B cell (primary cell): Measurements from ENCODE around the gene CELA1. TPM values are rescaled to one million over a fixed set of nuclear protein-coding genes. Genes with fewer than 3 reads are reported as not detected.

Source experiments
- ATAC-seq: fragments of 200-7000 bp; cut with Tn5 transposase; one replicate; pipeline ENCODE4 v1.10.0; 2021; ENCODE audit warnings: low read depth, mild to moderate bottlenecking, moderate number of reproducible peaks, moderate library complexity
- CTCF ChIA-PET: fragments of 350-600 bp; sonication (Branson Sonifier 250); formaldehyde crosslinking; loops from one replicate; lab custom pipeline; 2021; ENCODE audit warnings: antibody characterized with exemption, inconsistent platforms; lab: Charles Lee
- POLR2A ChIA-PET: fragments of 350-600 bp; sonication (Branson Sonifier 250); formaldehyde crosslinking; loops from one replicate; lab custom pipeline; 2021; ENCODE audit warnings: antibody characterized with exemption; lab: Charles Lee
- DNase-seq: peaks from one replicate; pipeline ENCODE4 v3.0.0; 2013
- H2AFZ ChIP-seq: 2 replicates; pipeline ENCODE4 v1.6.1; 2012; ENCODE audit warnings: mild to moderate bottlenecking, low read depth, low read length; ENCODE audit not compliant: insufficient read depth, poor library complexity, severe bottlenecking
- H3K27ac ChIP-seq, 2 donors: 1 replicate in 1 of 2; 2 replicates in 1 of 2; pipeline ENCODE4 v1.5.1; 2012 to 2013; ENCODE audit warnings: low read length in 2 of 2, mild to moderate bottlenecking in 2 of 2, moderate library complexity in 1 of 2
- H3K27me3 ChIP-seq, 4 experiments: fragments of 200-600 bp in 1 of 4; sonication (generic) in 1 of 4; replicated peaks in 1 of 4; 1 replicate in 2 of 4; 2 replicates in 2 of 4; pipeline versions ENCODE4 v1.6.1 to v1.7.0; 2013 to 2016; ENCODE audit warnings: low read length in 3 of 4, mild to moderate bottlenecking in 2 of 4, mixed read lengths in 1 of 4, moderate library complexity in 1 of 4; ENCODE audit not compliant: insufficient read depth in 4 of 4, control insufficient read depth in 3 of 4; ENCODE audit errors: control extremely low read depth in 1 of 4
- H3K36me3 ChIP-seq, 2 experiments: replicated peaks in 1 of 2; 1 replicate in 1 of 2; 2 replicates in 1 of 2; pipeline versions ENCODE4 v1.6.1 to v1.7.1; 2013; ENCODE audit warnings: low read length in 1 of 2; ENCODE audit not compliant: insufficient read depth in 2 of 2, control insufficient read depth in 1 of 2; ENCODE audit errors: control extremely low read depth in 1 of 2, extremely low read depth in 1 of 2
- H3K4me1 ChIP-seq, 2 donors: fragments of 200-600 bp in 1 of 2; sonication (generic) in 1 of 2; 1 replicate in 1 of 2; 2 replicates in 1 of 2; pipeline versions ENCODE4 v1.5.1 to v1.6.1; 2013 to 2017; ENCODE audit warnings: low read length in 2 of 2; ENCODE audit not compliant: control insufficient read depth in 2 of 2, insufficient read depth in 2 of 2
- H3K4me2 ChIP-seq: replicated peaks from 2 replicates; pipeline ENCODE3; 2012; ENCODE audit warnings: mild to moderate bottlenecking, low read depth, low read length; ENCODE audit not compliant: poor library complexity, severe bottlenecking
- H3K4me3 ChIP-seq, 5 experiments: fragments of 200-600 bp in 1 of 5; sonication (generic) in 1 of 5; 1 replicate in 3 of 5; 2 replicates in 2 of 5; pipeline versions ENCODE4 v1.5.1 to v1.7.0; 2011 to 2016; ENCODE audit warnings: low read length in 4 of 5, mild to moderate bottlenecking in 4 of 5, low read depth in 2 of 5, control low read depth in 1 of 5, moderate library complexity in 1 of 5; ENCODE audit not compliant: insufficient read depth in 1 of 5; ENCODE audit errors: control extremely low read depth in 1 of 5, extremely low read depth in 1 of 5
- H3K79me2 ChIP-seq: fragments of 200-600 bp; sonication (generic); one replicate; pipeline ENCODE4 v1.6.0; 2016; ENCODE audit warnings: low read length; ENCODE audit not compliant: control insufficient read depth, insufficient read depth
- H3K9ac ChIP-seq: fragments of 200-600 bp; sonication (generic); 2 replicates; pipeline ENCODE4 v1.6.1; 2017; ENCODE audit warnings: mild to moderate bottlenecking, low read length, moderate library complexity
- H3K9me3 ChIP-seq, 3 donors: one replicate each; pipeline versions ENCODE4 v1.6.1 to v1.7.1; 2013; ENCODE audit warnings: low read length in 2 of 3; ENCODE audit not compliant: control insufficient read depth in 2 of 3, insufficient read depth in 1 of 3; ENCODE audit errors: control extremely low read depth in 1 of 3
- H4K20me1 ChIP-seq: 2 replicates; pipeline ENCODE4 v1.6.0; 2012; ENCODE audit warnings: mild to moderate bottlenecking, low read length; ENCODE audit not compliant: insufficient read depth, control insufficient read depth, poor library complexity, severe bottlenecking
- H3K27ac Mint-ChIP-seq: one replicate; pipeline ENCODE4 v1.8.0; 2021; ENCODE audit warnings: mixed read lengths
- H3K27me3 Mint-ChIP-seq: one replicate; pipeline ENCODE4 v1.8.0; 2021; ENCODE audit warnings: mixed read lengths
- H3K4me1 Mint-ChIP-seq: one replicate; pipeline ENCODE4 v1.8.0; 2021; ENCODE audit warnings: mixed read lengths
- H3K4me3 Mint-ChIP-seq: one replicate; pipeline ENCODE4 v1.8.0; 2021; ENCODE audit warnings: mixed read lengths
- H3K9me3 Mint-ChIP-seq: one replicate; pipeline ENCODE4 v1.8.0; 2022; ENCODE audit warnings: mixed read lengths; ENCODE audit not compliant: insufficient read depth
- EZH2 ChIP-seq: IDR thresholded peaks from 2 replicates; pipeline ENCODE4 v1.6.1; 2012; ENCODE audit warnings: borderline replicate concordance, low read depth, mild to moderate bottlenecking, moderate library complexity, low read length; ENCODE audit not compliant: insufficient read depth, poor library complexity, severe bottlenecking
- WGBS: methylation state at CpG from one replicate; pipeline ENCODE4 v1.1.5; 2013; ENCODE audit warnings: missing lambda C conversion rate; ENCODE audit not compliant: insufficient coverage; 5-methylcytosine and 5-hydroxymethylcytosine counted together
- intact Hi-C: fragments of 100-400 bp; cut with micrococcal nuclease; formaldehyde crosslinking; loops from one replicate; pipeline ENCODE4 v1.10.0; 2022
- polyA plus RNA-seq: library from polyadenylated mRNA; depleted of rRNA; stranded (reverse); fragments of >200 nt; gene quantifications from 2 replicates; pipeline ENCODE4 v1.2.3, GENCODE V29; 2012
- total RNA-seq, 2 donors: library from RNA; stranded (reverse); fragments of 120-200 nt in 1 of 2; gene quantifications; 1 replicate in 1 of 2; 2 replicates in 1 of 2; pipeline versions ENCODE4 v1.2.3 to v1.2.4, GENCODE V29; 2013 to 2022
- TF ChIP-seq, protein P1 (sequence below): fragments of 200-600 bp; IDR thresholded peaks from one replicate; pipeline ENCODE4 v1.8.0; 2022; ENCODE audit warnings: antibody characterized with exemption, mild to moderate bottlenecking

The CELA1 gene
- total and polyA plus RNA-seq, 2 donors (not counting 1 experiment from before 2014, with no cell fraction given) = not detected

DNA sequence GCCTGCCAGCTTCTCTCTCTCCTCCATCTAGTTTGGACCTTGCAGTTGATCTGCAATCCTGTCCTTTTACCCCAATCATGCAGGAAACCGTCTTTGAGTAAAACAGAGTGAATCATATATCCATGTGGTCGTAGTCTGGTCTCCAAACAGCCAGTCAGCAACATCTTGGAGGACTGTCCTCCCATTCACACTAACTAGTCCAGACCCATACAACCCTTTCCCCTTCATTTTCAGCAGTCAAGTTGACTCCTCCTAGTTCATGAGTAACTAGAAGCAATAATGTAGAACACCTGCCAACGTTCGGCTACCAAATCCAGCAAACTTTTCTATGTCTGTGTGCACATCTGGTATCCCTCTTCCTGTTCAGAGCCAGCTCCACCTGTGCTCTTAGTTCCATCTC is 11.7 kb downstream of the CELA1 start:
- no peaks in the 10 kb centered on the region for H3K9me3 Mint-ChIP-seq
- no peak overlapping the region for H3K27ac Mint-ChIP-seq
- H2AFZ ChIP-seq = no peak overlapping the region
- WGBS = 75% methylated on average over 3 of the region's 4 CpGs
- intact Hi-C loops = no loop called here
- no peak overlapping the region for H3K4me3 ChIP-seq
- TF ChIP-seq EZH2 = no peak
- TF ChIP-seq, protein P1, sequence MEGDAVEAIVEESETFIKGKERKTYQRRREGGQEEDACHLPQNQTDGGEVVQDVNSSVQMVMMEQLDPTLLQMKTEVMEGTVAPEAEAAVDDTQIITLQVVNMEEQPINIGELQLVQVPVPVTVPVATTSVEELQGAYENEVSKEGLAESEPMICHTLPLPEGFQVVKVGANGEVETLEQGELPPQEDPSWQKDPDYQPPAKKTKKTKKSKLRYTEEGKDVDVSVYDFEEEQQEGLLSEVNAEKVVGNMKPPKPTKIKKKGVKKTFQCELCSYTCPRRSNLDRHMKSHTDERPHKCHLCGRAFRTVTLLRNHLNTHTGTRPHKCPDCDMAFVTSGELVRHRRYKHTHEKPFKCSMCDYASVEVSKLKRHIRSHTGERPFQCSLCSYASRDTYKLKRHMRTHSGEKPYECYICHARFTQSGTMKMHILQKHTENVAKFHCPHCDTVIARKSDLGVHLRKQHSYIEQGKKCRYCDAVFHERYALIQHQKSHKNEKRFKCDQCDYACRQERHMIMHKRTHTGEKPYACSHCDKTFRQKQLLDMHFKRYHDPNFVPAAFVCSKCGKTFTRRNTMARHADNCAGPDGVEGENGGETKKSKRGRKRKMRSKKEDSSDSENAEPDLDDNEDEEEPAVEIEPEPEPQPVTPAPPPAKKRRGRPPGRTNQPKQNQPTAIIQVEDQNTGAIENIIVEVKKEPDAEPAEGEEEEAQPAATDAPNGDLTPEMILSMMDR = no peak
- no peak overlapping the region for H3K9ac ChIP-seq
- ChIA-PET POLR2A (interaction anchor here (1.5 kb wide), 1 partner anchor 8 kb away, joined by 5 read pairs; no protein-coding TSS in a partner anchor), CTCF (interaction anchor here (0.5 to 9.0 kb wide), 4 partner anchors 12 to 260 kb away, joined by 3 to 148 read pairs (median 4); partner anchors contain the start of gene BIN2)
- H3K27ac ChIP-seq = no peak overlapping the region
- no peaks in the 10 kb centered on the region for H4K20me1 ChIP-seq
- no peak overlapping the region for H3K4me3 Mint-ChIP-seq
- no peak for ATAC-seq
- no peaks in the 10 kb centered on the region for H3K27me3 ChIP-seq
- H3K4me1 ChIP-seq = peaks cover 6 to 8% of the 10 kb centered on the region in 2 donors
- H3K4me1 Mint-ChIP-seq = peaks cover 7% of the 10 kb centered on the region
- DNase-seq = no peak
- H3K4me2 ChIP-seq = no peak overlapping the region
- H3K9me3 ChIP-seq = no peaks in the 10 kb centered on the region
- no peaks in the 10 kb centered on the region for H3K79me2 ChIP-seq
- H3K27me3 Mint-ChIP-seq = no peaks in the 10 kb centered on the region
- H3K36me3 ChIP-seq = no peaks in the 10 kb centered on the region

DNA sequence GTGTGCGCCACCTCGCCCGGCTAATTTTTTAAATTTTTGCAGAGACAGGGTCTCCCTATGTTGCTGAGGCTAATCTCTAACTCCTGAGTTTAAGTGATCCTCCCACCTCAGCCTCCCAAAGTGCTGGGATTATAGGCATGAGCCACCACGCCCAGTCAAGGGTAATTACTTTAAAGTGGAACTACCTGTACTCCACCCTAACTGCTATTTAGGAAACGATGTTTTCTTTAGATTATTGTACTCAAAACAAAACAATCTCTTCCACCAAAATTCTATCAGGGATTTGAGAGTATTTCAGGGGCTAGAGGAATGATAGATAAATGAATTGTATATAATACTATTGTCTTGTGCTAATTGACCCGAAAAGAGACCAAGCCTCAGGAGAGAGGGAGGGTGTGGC is 12.9 kb downstream of the CELA1 start:
- no peak overlapping the region for H2AFZ ChIP-seq
- Mint-ChIP-seq H3K4me1 (peaks cover 18% of the 10 kb centered on the region), H3K4me3 (no peak overlapping the region), H3K9me3 (no peaks in the 10 kb centered on the region), H3K27ac (no peak overlapping the region), H3K27me3 (no peaks in the 10 kb centered on the region)
- WGBS = 96% methylated on average over 4 of the region's 6 CpGs
- ChIA-PET CTCF (interaction anchor here (4.5 kb wide), 1 partner anchor 8 kb away, joined by 38 read pairs; no protein-coding TSS in a partner anchor), POLR2A (interaction anchor here (1.1 kb wide), 1 partner anchor 66 kb away, joined by 6 read pairs; no protein-coding TSS in a partner anchor)
- H3K4me1 ChIP-seq = peaks cover 19 to 20% of the 10 kb centered on the region in 2 donors
- H3K4me2 ChIP-seq = no peak overlapping the region
- H3K36me3 ChIP-seq = no peaks in the 10 kb centered on the region
- H4K20me1 ChIP-seq = no peaks in the 10 kb centered on the region
- intact Hi-C loops = no loop called here
- H3K9ac ChIP-seq = no peak overlapping the region
- H3K27me3 ChIP-seq = no peaks in the 10 kb centered on the region
- TF ChIP-seq, protein P1 = no peak
- no peak for TF ChIP-seq EZH2
- DNase-seq (no peak), ATAC-seq (no peak)
- no peak overlapping the region for H3K27ac ChIP-seq
- H3K4me3 ChIP-seq = no peak overlapping the region
- no peaks in the 10 kb centered on the region for H3K9me3 ChIP-seq
- no peaks in the 10 kb centered on the region for H3K79me2 ChIP-seq
